GM19025 (cell line): ENCODE data around the gene TGM1.
"Not testable (repeated sequence)": the region's sequence is repeated elsewhere in the genome, so short reads cannot be mapped to it uniquely, and the experiment has no call there.

Experiments
- ATAC-seq: cut with Tn5 transposase; IDR thresholded peaks from one replicate; pipeline ENCODE4 v1.9.1; 2021; ENCODE audit warnings: mild to moderate bottlenecking, low read depth, moderate library complexity; ENCODE audit not compliant: unreplicated experiment

TGM1 gene

GRCh38 chr14:24235804-24236688 is 26.9 kb downstream of the TGM1 start:
- ATAC-seq, result no peak

- ATAC-seq, result no peak
These were observed 28.6 kb downstream of the TGM1 start for GRCh38 chr14:24234095-24235005.

GRCh38 chr14:24233538-24233866 is 29.5 kb downstream of the TGM1 start:
- no peak for ATAC-seq

- ATAC-seq, result peak; percentile 52
These were observed 30.1 kb downstream of the TGM1 start, which contains the start of gene GMPR2 for GRCh38 chr14:24232645-24233537. TSS of gene GMPR2 (plus strand) at chr14:24232929. CDS start at chr14:24233254, 325 bp downstream.

GRCh38 chr14:24232121-24232644 is 30.8 kb downstream of the TGM1 start, which contains the start of gene NEDD8:
TSS of gene NEDD8 (minus strand) at chr14:24232367. CDS start at chr14:24232267, 100 bp downstream.
- ATAC-seq, result peak; percentile 72

- no peak for ATAC-seq
These were observed 31.5 kb downstream of the TGM1 start for GRCh38 chr14:24231263-24232120.

GRCh38 chr14:24228902-24229301 is 34.1 kb downstream of the TGM1 start:
- no peak for ATAC-seq

- no peak for ATAC-seq
These were observed 36.5 kb downstream of the TGM1 start for GRCh38 chr14:24226473-24226872.

- no peak for ATAC-seq
These were observed 38.3 kb downstream of the TGM1 start for GRCh38 chr14:24224618-24225071.

GRCh38 chr14:24222987-24223386 is 40.0 kb downstream of the TGM1 start:
- ATAC-seq, result not testable (repeated sequence)

- no peak for ATAC-seq
These were observed 43.5 kb downstream of the TGM1 start for GRCh38 chr14:24219521-24219920.

- no peak for ATAC-seq
These were observed 43.9 kb downstream of the TGM1 start for GRCh38 chr14:24219080-24219479.

- ATAC-seq, result not testable (repeated sequence)
These were observed 46.1 kb downstream of the TGM1 start for GRCh38 chr14:24216876-24217275.

- no peak for ATAC-seq
These were observed 46.7 kb downstream of the TGM1 start for GRCh38 chr14:24216345-24216699.

GRCh38 chr14:24215495-24216344 is 47.3 kb downstream of the TGM1 start, which contains the start of gene MDP1:
TSS of gene MDP1 (minus strand) at chr14:24216066. CDS start at chr14:24215955, 111 bp downstream.
- peak; percentile 59 for ATAC-seq

- ATAC-seq, result no peak
These were observed 48.9 kb downstream of the TGM1 start for GRCh38 chr14:24213866-24214662.
